Measurements from ENCODE around the gene PTPRE.

Gene PTPRE

DNA sequence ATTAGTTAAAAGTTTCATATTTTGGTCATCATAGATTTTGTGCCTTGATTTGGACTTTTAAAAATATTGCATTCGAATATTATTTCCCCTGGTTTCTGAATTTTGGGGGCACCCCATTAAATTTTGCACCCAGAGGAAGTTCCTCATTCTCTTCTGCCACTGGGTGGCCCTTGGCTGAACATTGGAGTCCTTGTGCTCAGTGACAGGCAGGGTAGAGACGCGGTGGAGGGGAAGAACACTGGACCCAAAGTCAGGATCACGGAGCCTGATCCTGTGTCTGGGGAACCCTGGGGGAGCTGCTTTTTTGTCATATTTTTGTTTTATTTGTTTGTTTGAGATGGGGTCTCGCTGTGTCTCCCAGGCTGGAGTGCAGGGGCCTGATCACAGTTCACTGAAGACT is 144.6 kb downstream of the PTPRE start:
- Histone ChIP-seq H3K4me3 (ENCODE audit: low read depth in 1 of 5, low read length in 5 of 5) (peak overlapping the region in 1 of 5 donors; percentile 11), H3K9ac (ENCODE audit: low read length in 5 of 5) (peak overlapping the region in 1 of 5 donors; percentile 31), H3K4me1 (ENCODE audit: control insufficient read depth in 5 of 5, insufficient read depth in 5 of 5, low read length in 5 of 5) (peaks cover 0 to 45% (median 18%) of the 10 kb centered on the region in 5 donors), H3K27me3 (ENCODE audit: control insufficient read depth in 5 of 5, insufficient read depth in 4 of 5, low read length in 5 of 5) (no peaks in the 10 kb centered on the region), H3K9me3 (ENCODE audit: control insufficient read depth in 5 of 5, low read length in 5 of 5) (no peaks in the 10 kb centered on the region), H3K36me3 (ENCODE audit: control insufficient read depth in 5 of 5, insufficient read depth in 5 of 5, low read length in 5 of 5) (peaks cover 0 to 41% (median 24%) of the 10 kb centered on the region in 5 donors), H3K27ac (ENCODE audit: low read depth, low read length) (peak overlapping the region; percentile 16)

GRCh38 chr10:128052696-128053095 is 145.8 kb downstream of the PTPRE start:
- Histone ChIP-seq H3K4me1 (ENCODE audit: control insufficient read depth in 5 of 5, insufficient read depth in 5 of 5, low read length in 5 of 5) (peaks cover 0 to 34% (median 11%) of the 10 kb centered on the region in 5 donors), H3K4me3 (ENCODE audit: low read depth in 1 of 5, low read length in 5 of 5) (no peak overlapping the region), H3K27ac (ENCODE audit: low read depth, low read length) (no peak overlapping the region), H3K9ac (ENCODE audit: low read length in 5 of 5) (no peak overlapping the region), H3K36me3 (ENCODE audit: control insufficient read depth in 5 of 5, insufficient read depth in 5 of 5, low read length in 5 of 5) (peaks cover 0 to 48% (median 25%) of the 10 kb centered on the region in 5 donors), H3K9me3 (ENCODE audit: control insufficient read depth in 5 of 5, low read length in 5 of 5) (no peaks in the 10 kb centered on the region), H3K27me3 (ENCODE audit: control insufficient read depth in 5 of 5, insufficient read depth in 4 of 5, low read length in 5 of 5) (no peaks in the 10 kb centered on the region)

GRCh38 chr10:128053356-128053755 is 146.5 kb downstream of the PTPRE start:
- Histone ChIP-seq H3K9ac (ENCODE audit: low read length in 5 of 5) (no peak overlapping the region), H3K4me3 (ENCODE audit: low read depth in 1 of 5, low read length in 5 of 5) (no peak overlapping the region), H3K4me1 (ENCODE audit: control insufficient read depth in 5 of 5, insufficient read depth in 5 of 5, low read length in 5 of 5) (peaks cover 0 to 33% (median 11%) of the 10 kb centered on the region in 5 donors), H3K36me3 (ENCODE audit: control insufficient read depth in 5 of 5, insufficient read depth in 5 of 5, low read length in 5 of 5) (peaks cover 0 to 55% (median 29%) of the 10 kb centered on the region in 5 donors), H3K27me3 (ENCODE audit: control insufficient read depth in 5 of 5, insufficient read depth in 4 of 5, low read length in 5 of 5) (no peaks in the 10 kb centered on the region), H3K9me3 (ENCODE audit: control insufficient read depth in 5 of 5, low read length in 5 of 5) (no peaks in the 10 kb centered on the region), H3K27ac (ENCODE audit: low read depth, low read length) (no peak overlapping the region)

GRCh38 chr10:128054163-128054970 is 147.5 kb downstream of the PTPRE start:
- Histone ChIP-seq H3K4me3 (ENCODE audit: low read depth in 1 of 5, low read length in 5 of 5) (no peak overlapping the region), H3K36me3 (ENCODE audit: control insufficient read depth in 5 of 5, insufficient read depth in 5 of 5, low read length in 5 of 5) (peaks cover 0 to 58% (median 35%) of the 10 kb centered on the region in 5 donors), H3K27ac (ENCODE audit: low read depth, low read length) (no peak overlapping the region), H3K9ac (ENCODE audit: low read length in 5 of 5) (no peak overlapping the region), H3K4me1 (ENCODE audit: control insufficient read depth in 5 of 5, insufficient read depth in 5 of 5, low read length in 5 of 5) (peaks cover 0 to 42% (median 14%) of the 10 kb centered on the region in 5 donors), H3K27me3 (ENCODE audit: control insufficient read depth in 5 of 5, insufficient read depth in 4 of 5, low read length in 5 of 5) (no peaks in the 10 kb centered on the region), H3K9me3 (ENCODE audit: control insufficient read depth in 5 of 5, low read length in 5 of 5) (no peaks in the 10 kb centered on the region)

- H3K9ac ChIP-seq (ENCODE audit: low read length in 5 of 5), result no peak overlapping the region
- H3K27ac ChIP-seq (ENCODE audit: low read depth, low read length), result no peak overlapping the region
- H3K4me3 ChIP-seq (ENCODE audit: low read depth in 1 of 5, low read length in 5 of 5), result no peak overlapping the region
- H3K36me3 ChIP-seq (ENCODE audit: control insufficient read depth in 5 of 5, insufficient read depth in 5 of 5, low read length in 5 of 5), result peaks cover 0 to 62% (median 44%) of the 10 kb centered on the region in 5 donors
- H3K9me3 ChIP-seq (ENCODE audit: control insufficient read depth in 5 of 5, low read length in 5 of 5), result no peaks in the 10 kb centered on the region
- peaks cover 0 to 42% (median 13%) of the 10 kb centered on the region in 5 donors for H3K4me1 ChIP-seq (ENCODE audit: control insufficient read depth in 5 of 5, insufficient read depth in 5 of 5, low read length in 5 of 5)
- peaks cover 0 to under 1% (median 0%) of the 10 kb centered on the region in 5 donors for H3K27me3 ChIP-seq (ENCODE audit: control insufficient read depth in 5 of 5, insufficient read depth in 4 of 5, low read length in 5 of 5)
Observed at GRCh38 chr10:128055061-128055868, 148.4 kb downstream of the PTPRE start.

- H3K4me3 ChIP-seq (ENCODE audit: low read depth in 1 of 5, low read length in 5 of 5), result no peak overlapping the region
- H3K27ac ChIP-seq (ENCODE audit: low read depth, low read length), result no peak overlapping the region
- H3K4me1 ChIP-seq (ENCODE audit: control insufficient read depth in 5 of 5, insufficient read depth in 5 of 5, low read length in 5 of 5), result peaks cover 0 to 42% (median 8%) of the 10 kb centered on the region in 5 donors
- peaks cover 0 to 2% (median 0%) of the 10 kb centered on the region in 5 donors for H3K27me3 ChIP-seq (ENCODE audit: control insufficient read depth in 5 of 5, insufficient read depth in 4 of 5, low read length in 5 of 5)
- no peaks in the 10 kb centered on the region for H3K9me3 ChIP-seq (ENCODE audit: control insufficient read depth in 5 of 5, low read length in 5 of 5)
- H3K9ac ChIP-seq (ENCODE audit: low read length in 5 of 5), result no peak overlapping the region
- H3K36me3 ChIP-seq (ENCODE audit: control insufficient read depth in 5 of 5, insufficient read depth in 5 of 5, low read length in 5 of 5), result peaks cover 0 to 69% (median 47%) of the 10 kb centered on the region in 5 donors
Observed at GRCh38 chr10:128056303-128057050, 149.6 kb downstream of the PTPRE start.

DNA sequence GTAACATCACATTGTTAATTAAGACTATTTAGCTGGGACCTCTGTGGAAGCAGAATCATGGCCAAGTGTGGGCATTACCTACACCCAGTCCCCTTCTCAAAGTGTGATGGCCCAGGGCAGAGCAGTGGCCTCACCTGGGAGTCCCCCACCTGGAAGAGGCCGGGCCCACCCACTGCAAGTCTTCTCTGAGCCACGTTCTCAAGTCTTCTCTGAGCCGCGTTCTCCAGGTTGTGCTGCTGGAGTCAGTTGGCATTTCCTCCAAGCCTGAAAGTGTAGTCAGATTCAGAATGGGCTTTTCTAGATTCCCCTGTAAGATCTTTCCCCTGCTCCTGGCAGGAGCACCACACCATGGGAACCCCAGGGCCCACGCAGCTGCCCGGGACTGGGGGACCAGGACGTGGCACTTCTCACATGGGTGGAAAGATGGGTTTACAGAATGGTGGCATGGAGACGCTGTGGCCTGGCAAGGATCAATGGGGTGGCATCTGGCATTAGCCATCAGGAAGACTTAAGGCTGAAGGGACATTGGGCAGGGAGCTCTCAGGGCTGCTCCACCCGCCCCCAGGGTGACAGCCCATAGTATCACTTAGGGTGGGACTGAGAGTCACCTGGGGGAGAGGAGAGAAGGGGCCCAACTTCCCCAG is 151.3 kb downstream of the PTPRE start:
- Histone ChIP-seq H3K27ac (ENCODE audit: low read depth, low read length) (no peak overlapping the region), H3K36me3 (ENCODE audit: control insufficient read depth in 5 of 5, insufficient read depth in 5 of 5, low read length in 5 of 5) (peaks cover 0 to 61% (median 39%) of the 10 kb centered on the region in 5 donors)

DNA sequence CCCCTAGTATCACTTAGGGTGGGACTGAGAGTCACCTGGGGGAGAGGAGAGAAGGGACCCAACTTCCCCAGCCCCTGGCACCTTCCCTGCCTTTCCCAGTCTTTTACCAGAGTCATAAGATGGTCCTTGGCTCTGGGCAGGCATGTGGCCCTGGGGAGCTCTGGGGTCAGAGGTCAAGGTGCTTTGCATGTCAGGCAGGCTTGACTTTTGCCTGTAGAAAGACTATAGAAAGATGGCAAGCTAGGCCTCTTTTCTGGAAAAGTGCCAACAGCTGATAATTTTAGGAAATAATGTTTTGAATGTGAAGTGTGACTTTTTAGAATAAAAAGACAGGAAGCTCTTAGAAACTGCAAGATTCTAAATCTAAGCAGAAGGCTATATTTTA is 151.8 kb downstream of the PTPRE start:
- no peaks in the 10 kb centered on the region for H3K9me3 ChIP-seq (ENCODE audit: control insufficient read depth in 5 of 5, low read length in 5 of 5)
- peaks cover 0 to 59% (median 37%) of the 10 kb centered on the region in 5 donors for H3K36me3 ChIP-seq (ENCODE audit: control insufficient read depth in 5 of 5, insufficient read depth in 5 of 5, low read length in 5 of 5)
- no peak overlapping the region for H3K4me3 ChIP-seq (ENCODE audit: low read depth in 1 of 5, low read length in 5 of 5)
- peaks cover 0 to 2% (median 0%) of the 10 kb centered on the region in 5 donors for H3K27me3 ChIP-seq (ENCODE audit: control insufficient read depth in 5 of 5, insufficient read depth in 4 of 5, low read length in 5 of 5)
- H3K9ac ChIP-seq (ENCODE audit: low read length in 5 of 5), result no peak overlapping the region
- H3K27ac ChIP-seq (ENCODE audit: low read depth, low read length), result no peak overlapping the region
- peaks cover 0 to 48% (median 20%) of the 10 kb centered on the region in 5 donors for H3K4me1 ChIP-seq (ENCODE audit: control insufficient read depth in 5 of 5, insufficient read depth in 5 of 5, low read length in 5 of 5)

More for the DNA sequence above, 151.3 kb downstream of the PTPRE start:
- H3K4me3 ChIP-seq (ENCODE audit: low read depth in 1 of 5, low read length in 5 of 5), result no peak overlapping the region
- peaks cover 0 to 46% (median 15%) of the 10 kb centered on the region in 5 donors for H3K4me1 ChIP-seq (ENCODE audit: control insufficient read depth in 5 of 5, insufficient read depth in 5 of 5, low read length in 5 of 5)
- H3K9me3 ChIP-seq (ENCODE audit: control insufficient read depth in 5 of 5, low read length in 5 of 5), result no peaks in the 10 kb centered on the region
- H3K9ac ChIP-seq (ENCODE audit: low read length in 5 of 5), result no peak overlapping the region
- H3K27me3 ChIP-seq (ENCODE audit: control insufficient read depth in 5 of 5, insufficient read depth in 4 of 5, low read length in 5 of 5), result peaks cover 0 to 2% (median 0%) of the 10 kb centered on the region in 5 donors

DNA sequence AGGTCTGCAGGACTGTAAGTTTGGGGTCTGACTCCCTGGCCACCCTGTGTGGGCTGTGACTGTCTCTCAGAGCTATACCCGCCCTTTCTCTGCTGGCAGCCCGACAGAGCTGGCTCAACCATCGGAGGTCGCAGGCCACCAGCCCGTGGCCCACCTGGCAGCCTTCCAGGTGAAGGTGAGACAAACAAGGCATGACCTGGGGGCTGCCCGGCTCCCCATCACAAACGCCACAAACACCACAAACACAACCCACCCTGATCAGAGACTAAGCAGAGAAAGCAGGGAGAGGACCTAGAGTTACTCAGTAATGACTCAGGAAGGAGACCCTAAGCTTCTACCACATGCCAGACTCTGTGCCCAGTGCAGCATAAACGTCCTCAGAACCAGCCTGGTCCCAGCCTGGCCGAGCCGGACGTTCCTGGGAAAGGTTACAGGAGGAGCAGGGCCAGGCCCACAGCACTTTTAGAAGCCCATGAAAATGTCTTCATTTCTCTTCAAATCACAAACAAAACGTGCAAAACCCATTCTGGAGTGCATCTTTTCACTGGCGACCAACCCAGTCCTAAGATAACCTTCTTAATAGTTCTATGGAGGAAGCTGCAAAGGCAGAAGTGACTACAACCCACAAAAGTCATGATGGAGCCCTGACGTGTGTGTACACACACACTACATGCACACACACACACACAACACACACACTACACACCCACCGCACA is 152.5 kb downstream of the PTPRE start:
- Histone ChIP-seq H3K4me3 (ENCODE audit: low read depth in 1 of 5, low read length in 5 of 5) (no peak overlapping the region), H3K36me3 (ENCODE audit: control insufficient read depth in 5 of 5, insufficient read depth in 5 of 5, low read length in 5 of 5) (peaks cover 0 to 57% (median 37%) of the 10 kb centered on the region in 5 donors), H3K27ac (ENCODE audit: low read depth, low read length) (no peak overlapping the region), H3K9ac (ENCODE audit: low read length in 5 of 5) (no peak overlapping the region), H3K4me1 (ENCODE audit: control insufficient read depth in 5 of 5, insufficient read depth in 5 of 5, low read length in 5 of 5) (peaks cover under 1 to 55% (median 27%) of the 10 kb centered on the region in 5 donors), H3K9me3 (ENCODE audit: control insufficient read depth in 5 of 5, low read length in 5 of 5) (no peaks in the 10 kb centered on the region), H3K27me3 (ENCODE audit: control insufficient read depth in 5 of 5, insufficient read depth in 4 of 5, low read length in 5 of 5) (peaks cover 0 to 7% (median 0%) of the 10 kb centered on the region in 5 donors)
